Measurements from ENCODE around the gene SMOC2.

The SMOC2 gene

GRCh38 chr6:168440520-168441433, at the start of gene SMOC2:
Gene SMOC2 (plus strand): TSS chr6:168441184. CDS start chr6:168441371, 187 bp downstream.
- in situ Hi-C loops (cut with MboI; ENCODE audit: low sequenced_read_pairs), result no loop called here

- in situ Hi-C loops (cut with MboI; ENCODE audit: low sequenced_read_pairs), result no loop called here
These were observed 47.7 kb upstream of the SMOC2 start for GRCh38 chr6:168393126-168393870.

GRCh38 chr6:168394606-168395005, 46.4 kb upstream of the SMOC2 start:
- in situ Hi-C loops (cut with MboI; ENCODE audit: low sequenced_read_pairs), result no loop called here

GRCh38 chr6:168395983-168396382, 45.0 kb upstream of the SMOC2 start:
- in situ Hi-C loops (cut with MboI; ENCODE audit: low sequenced_read_pairs), result no loop called here

GRCh38 chr6:168396561-168396960, 44.4 kb upstream of the SMOC2 start:
- in situ Hi-C loops (cut with MboI; ENCODE audit: low sequenced_read_pairs), result no loop called here

- in situ Hi-C loops (cut with MboI; ENCODE audit: low sequenced_read_pairs), result no loop called here
These were observed 44.0 kb upstream of the SMOC2 start for GRCh38 chr6:168397012-168397411.

- in situ Hi-C loops (cut with MboI; ENCODE audit: low sequenced_read_pairs), result no loop called here
These were observed 40.9 kb upstream of the SMOC2 start for GRCh38 chr6:168400037-168400436.

- in situ Hi-C loops (cut with MboI; ENCODE audit: low sequenced_read_pairs), result no loop called here
These were observed 37.5 kb upstream of the SMOC2 start for GRCh38 chr6:168403370-168404005.

GRCh38 chr6:168404560-168404959, 36.4 kb upstream of the SMOC2 start:
- in situ Hi-C loops (cut with MboI; ENCODE audit: low sequenced_read_pairs), result no loop called here

- in situ Hi-C loops (cut with MboI; ENCODE audit: low sequenced_read_pairs), result no loop called here
These were observed 33.1 kb upstream of the SMOC2 start for GRCh38 chr6:168407842-168408241.

GRCh38 chr6:168408504-168409136, 32.4 kb upstream of the SMOC2 start:
- in situ Hi-C loops (cut with MboI; ENCODE audit: low sequenced_read_pairs), result no loop called here

GRCh38 chr6:168410035-168410434, 30.9 kb upstream of the SMOC2 start:
- in situ Hi-C loops (cut with MboI; ENCODE audit: low sequenced_read_pairs), result no loop called here

- in situ Hi-C loops (cut with MboI; ENCODE audit: low sequenced_read_pairs), result no loop called here
These were observed 30.4 kb upstream of the SMOC2 start for GRCh38 chr6:168410554-168411011.

- in situ Hi-C loops (cut with MboI; ENCODE audit: low sequenced_read_pairs), result no loop called here
These were observed 29.9 kb upstream of the SMOC2 start for GRCh38 chr6:168411130-168411529.

GRCh38 chr6:168411793-168412192, 29.2 kb upstream of the SMOC2 start:
- in situ Hi-C loops (cut with MboI; ENCODE audit: low sequenced_read_pairs), result no loop called here

- in situ Hi-C loops (cut with MboI; ENCODE audit: low sequenced_read_pairs), result no loop called here
These were observed 28.5 kb upstream of the SMOC2 start for GRCh38 chr6:168412456-168412855.

GRCh38 chr6:168413018-168413720, 27.8 kb upstream of the SMOC2 start:
- in situ Hi-C loops (cut with MboI; ENCODE audit: low sequenced_read_pairs), result no loop called here

GRCh38 chr6:168413856-168414255, 27.1 kb upstream of the SMOC2 start:
- in situ Hi-C loops (cut with MboI; ENCODE audit: low sequenced_read_pairs), result no loop called here

- in situ Hi-C loops (cut with MboI; ENCODE audit: low sequenced_read_pairs), result no loop called here
These were observed 26.5 kb upstream of the SMOC2 start for GRCh38 chr6:168414336-168415097.

Measured in HL-60/S4 treated with phorbol 12-myristate 13-acetate at 8.2 ng/mL for 4 days and 3 days (cell line).